Urinary bladder (tissue), 4 donors: ENCODE measurements around the gene SLC35B4. TPM values are rescaled to one million over a fixed set of nuclear protein-coding genes. Genes with fewer than 3 reads are reported as not detected.

Experiments used
- DNase-seq: peaks from one replicate; pipeline ENCODE4 v3.0.0-alpha.2; 2015; ENCODE audit errors: extremely low spot score
- H3K27ac ChIP-seq: one replicate; pipeline ENCODE4 v1.5.1; 2013; ENCODE audit warnings: low read depth, mild to moderate bottlenecking, moderate library complexity
- H3K36me3 ChIP-seq: one replicate; pipeline ENCODE4 v1.6.1; 2013; ENCODE audit warnings: mild to moderate bottlenecking, moderate library complexity; ENCODE audit not compliant: insufficient read depth
- H3K4me1 ChIP-seq: one replicate; pipeline ENCODE4 v1.6.1; 2013; ENCODE audit warnings: mild to moderate bottlenecking, moderate library complexity; ENCODE audit not compliant: insufficient read depth
- H3K4me3 ChIP-seq: one replicate; pipeline ENCODE4 v1.5.1; 2013; ENCODE audit warnings: low read depth, low read length
- WGBS: extraction: QIAGEN DNeasy Blood & Tissue Kit; methylation state at CpG from one replicate; pipeline ENCODE4 v1.1.7; 2013; 5-methylcytosine and 5-hydroxymethylcytosine counted together
- polyA plus RNA-seq: library from polyadenylated mRNA; stranded (reverse); fragments of 200-250 nt; gene quantifications from one replicate; pipeline ENCODE4 v1.2.3, GENCODE V29; 2013
- total RNA-seq: library from RNA; depleted of rRNA; stranded (reverse); fragments of >200 nt; gene quantifications from one replicate; pipeline ENCODE4 v1.2.3, GENCODE V29; 2014
- donor health status: healthy with polysubstance abuse.
- donor health status: healthy.

SLC35B4 gene
- total and polyA plus RNA-seq, 2 donors, result 6.1 to 16.6 TPM

DNA sequence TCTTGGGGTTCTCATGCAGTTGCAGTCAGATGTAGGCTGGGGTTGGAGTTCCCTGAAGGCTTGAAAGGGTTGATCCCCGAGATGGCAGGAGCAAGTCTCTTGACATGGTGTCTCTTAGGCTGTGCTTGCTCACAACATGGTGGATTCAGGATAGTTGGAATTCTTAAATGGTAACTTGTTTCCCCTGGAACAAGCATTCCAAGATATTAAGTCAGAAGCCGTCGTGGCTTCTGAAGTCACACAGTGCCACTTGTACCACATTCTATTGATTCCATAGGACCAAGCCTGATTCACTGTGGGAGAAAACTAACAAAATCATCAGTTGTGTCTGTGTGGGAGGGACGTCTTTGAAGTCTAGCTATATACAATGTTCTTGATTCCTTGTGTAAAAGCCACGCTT lies 3.5 kb upstream of the SLC35B4 start:
- no peak for DNase-seq
- WGBS, result 78% methylated on average over 5 of the region's 5 CpGs
- Histone ChIP-seq H3K4me3 (no peak overlapping the region), H3K4me1 (no peaks in the 10 kb centered on the region), H3K27ac (no peak overlapping the region), H3K36me3 (no peaks in the 10 kb centered on the region)

DNA sequence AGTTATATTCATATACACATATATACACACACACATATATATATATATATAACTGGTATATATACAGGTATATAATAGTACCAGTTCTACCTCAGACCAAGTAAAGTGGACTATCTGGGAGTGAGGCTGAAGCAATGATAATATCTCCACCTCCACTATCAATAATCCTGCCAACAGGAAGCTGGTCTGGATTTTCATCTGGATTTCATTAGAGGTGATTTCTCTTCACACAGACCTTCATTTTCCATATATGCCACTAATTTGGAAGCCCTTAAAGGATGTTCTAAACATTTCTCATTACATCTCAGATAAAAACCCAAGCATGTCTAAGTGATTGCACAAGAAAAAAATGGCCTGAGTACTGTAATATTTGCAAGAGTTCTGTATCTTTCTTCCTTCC lies 1.7 kb upstream of the SLC35B4 start:
- Histone ChIP-seq H3K36me3 (no peaks in the 10 kb centered on the region), H3K4me1 (no peaks in the 10 kb centered on the region), H3K27ac (no peak overlapping the region), H3K4me3 (no peak overlapping the region)
- no peak for DNase-seq

DNA sequence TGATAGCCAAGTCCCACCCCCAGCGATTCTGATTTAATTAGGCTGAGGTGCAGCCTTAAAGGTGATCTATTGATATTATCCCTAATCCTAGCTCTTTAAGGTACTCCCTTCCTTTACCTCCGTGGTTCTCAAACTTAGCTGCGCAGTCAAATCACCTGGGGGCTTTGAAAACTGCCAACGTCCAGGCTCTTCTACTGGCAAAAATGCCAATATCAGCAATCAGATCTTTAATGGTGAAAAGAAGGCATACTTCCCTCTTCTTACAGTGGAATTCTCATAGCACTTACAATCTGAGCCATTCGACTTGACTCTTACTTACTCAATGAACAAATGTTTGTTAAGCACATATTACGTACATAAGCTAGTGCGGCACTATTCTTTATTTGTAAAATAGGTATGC lies 704 bp upstream of the SLC35B4 start:
- Histone ChIP-seq H3K27ac (no peak overlapping the region), H3K4me1 (no peaks in the 10 kb centered on the region), H3K4me3 (no peak overlapping the region), H3K36me3 (no peaks in the 10 kb centered on the region)
- DNase-seq, result no peak
- WGBS, result 68% methylated on average over 7 of the region's 7 CpGs

DNA sequence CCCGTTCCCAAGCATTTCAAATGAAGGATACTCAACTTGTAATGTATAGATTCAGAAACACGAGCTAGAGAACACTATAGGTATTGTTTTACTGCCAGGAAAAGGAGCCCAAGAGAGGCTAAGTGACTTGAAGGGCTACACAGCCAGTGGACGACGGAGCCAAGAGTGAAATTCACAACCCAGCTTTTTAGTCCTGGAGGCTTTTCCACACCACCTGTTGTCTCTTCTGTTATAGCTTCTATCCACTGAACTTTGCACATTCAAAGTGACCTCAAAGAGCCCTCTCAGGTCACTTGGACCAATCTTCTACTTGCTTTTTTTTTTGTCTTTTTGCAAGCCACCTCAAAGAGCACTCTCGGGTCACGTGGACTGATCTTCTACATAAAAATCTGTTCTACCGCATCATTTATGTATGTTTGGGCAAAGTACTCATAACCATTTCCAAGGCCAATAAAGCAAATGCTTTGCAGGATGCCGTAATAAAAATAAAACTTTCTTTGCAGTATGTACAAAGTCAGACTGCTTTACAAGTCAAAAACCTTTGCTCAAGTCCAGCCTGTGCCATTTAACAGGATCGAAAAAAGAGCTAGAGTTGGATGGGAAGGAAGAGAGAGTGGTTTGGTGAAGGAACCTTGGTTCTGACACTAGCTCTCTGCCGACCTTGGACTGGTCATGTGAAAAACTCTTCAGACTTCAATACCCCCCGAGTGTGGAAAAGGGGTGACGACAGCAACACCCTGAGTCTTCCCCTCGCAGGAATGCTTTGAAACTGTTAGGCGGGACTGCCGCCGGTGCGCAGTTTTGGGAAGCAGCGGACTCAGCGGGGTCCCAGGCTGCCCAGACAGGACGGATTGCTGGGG lies 821 bp downstream of the SLC35B4 start:
- WGBS, result 20% methylated on average over 20 of the region's 20 CpGs
- H3K4me1 ChIP-seq, result no peaks in the 10 kb centered on the region
- DNase-seq, result no peak
- no peaks in the 10 kb centered on the region for H3K36me3 ChIP-seq
- peak overlapping the region; percentile 18 for H3K27ac ChIP-seq
- H3K4me3 ChIP-seq, result peak overlapping the region; percentile 82

DNA sequence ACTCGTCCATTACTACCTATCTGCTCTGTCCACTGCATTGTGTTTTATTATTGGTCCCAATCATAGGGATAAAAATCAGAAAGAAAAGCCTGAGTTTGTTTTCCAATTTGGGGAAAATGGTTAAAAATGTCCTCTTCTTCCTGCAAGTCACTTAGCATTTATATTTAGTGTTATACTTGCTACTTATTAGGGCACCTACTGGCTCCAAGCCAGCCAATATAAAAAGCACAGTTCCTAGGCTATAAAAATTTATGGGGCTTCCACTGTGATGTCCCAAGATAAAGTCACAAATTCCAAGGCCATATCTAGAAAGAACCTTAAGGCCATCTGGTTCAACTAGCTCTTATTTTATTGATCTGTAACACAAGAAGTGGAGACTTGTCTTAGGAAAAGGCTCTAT lies 3.2 kb downstream of the SLC35B4 start:
- DNase-seq, result no peak

DNA sequence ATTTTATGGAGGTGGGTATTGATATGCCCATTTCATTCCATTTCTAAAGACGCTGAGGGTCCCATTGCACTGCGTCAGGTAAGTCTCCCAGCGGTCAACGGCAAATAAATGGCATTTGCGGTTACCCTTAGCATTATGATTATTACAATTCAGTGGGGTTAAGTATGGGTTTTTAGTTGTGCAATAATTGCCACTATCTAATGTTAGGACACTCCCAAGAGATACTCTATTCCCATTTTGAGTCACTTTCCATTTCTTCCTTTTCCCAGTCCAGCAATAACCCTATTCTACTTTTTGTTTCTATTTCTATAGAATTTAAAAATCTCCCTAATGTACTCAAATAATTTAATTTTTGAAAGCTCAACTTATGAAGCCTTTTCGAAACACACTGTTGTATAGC lies 4.0 kb downstream of the SLC35B4 start:
- H3K27ac ChIP-seq, result no peak overlapping the region
- peaks cover 1% of the 10 kb centered on the region for H3K36me3 ChIP-seq
- WGBS, result 90% methylated on average over 6 of the region's 6 CpGs
- no peak overlapping the region for H3K4me3 ChIP-seq
- H3K4me1 ChIP-seq, result no peaks in the 10 kb centered on the region
- DNase-seq, result no peak

More for the DNA sequence above, 3.2 kb downstream of the SLC35B4 start:
- Histone ChIP-seq H3K36me3 (peaks cover 1% of the 10 kb centered on the region), H3K4me3 (no peak overlapping the region), H3K27ac (no peak overlapping the region), H3K4me1 (no peaks in the 10 kb centered on the region)
- 84% methylated on average over 1 of the region's 1 CpG for WGBS

DNA sequence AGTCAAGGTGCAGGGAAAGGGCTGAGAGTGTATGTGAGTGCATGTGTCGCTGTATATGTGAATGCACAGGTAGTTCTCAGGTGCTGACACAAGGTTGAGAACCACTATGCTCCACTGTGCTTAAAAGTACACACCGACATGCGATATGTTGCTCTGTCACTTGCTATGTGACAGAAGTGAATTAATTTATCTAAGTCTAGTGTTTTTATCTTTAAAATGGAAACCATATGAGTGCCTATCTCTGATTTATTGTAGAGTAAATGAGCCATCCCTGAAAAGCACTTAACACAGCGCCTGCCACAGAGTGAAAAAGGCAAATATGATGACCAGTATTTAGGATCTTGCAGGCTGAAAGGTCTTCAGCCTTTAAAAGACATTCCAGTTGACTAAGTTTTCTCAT lies 4.9 kb downstream of the SLC35B4 start:
- Histone ChIP-seq H3K27ac (no peak overlapping the region), H3K36me3 (peaks cover 1% of the 10 kb centered on the region), H3K4me1 (no peaks in the 10 kb centered on the region), H3K4me3 (no peak overlapping the region)
- DNase-seq, result no peak
- WGBS, result 88% methylated on average over 4 of the region's 4 CpGs

DNA sequence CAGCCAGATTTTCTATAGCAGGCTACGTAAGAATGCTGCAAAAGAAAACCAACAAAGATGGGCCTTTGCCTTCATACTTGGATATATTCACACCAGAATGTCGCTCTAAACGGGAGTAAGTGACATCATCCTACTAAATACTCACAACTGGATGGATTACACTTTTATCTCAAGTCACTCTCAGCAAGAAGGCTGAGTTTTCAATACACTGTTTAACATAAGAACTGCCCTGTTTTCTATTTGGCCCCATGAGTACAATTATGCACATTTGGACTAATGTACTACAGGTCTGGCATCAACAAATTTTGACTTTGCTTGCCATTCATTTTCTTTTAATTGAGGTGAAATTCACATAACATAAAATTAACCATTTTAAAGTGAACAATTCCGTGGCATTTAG lies 8.2 kb downstream of the SLC35B4 start:
- 90% methylated on average over 4 of the region's 4 CpGs for WGBS
- DNase-seq, result no peak
- Histone ChIP-seq H3K4me3 (no peak overlapping the region), H3K36me3 (peaks cover 10% of the 10 kb centered on the region), H3K4me1 (no peaks in the 10 kb centered on the region), H3K27ac (no peak overlapping the region)

DNA sequence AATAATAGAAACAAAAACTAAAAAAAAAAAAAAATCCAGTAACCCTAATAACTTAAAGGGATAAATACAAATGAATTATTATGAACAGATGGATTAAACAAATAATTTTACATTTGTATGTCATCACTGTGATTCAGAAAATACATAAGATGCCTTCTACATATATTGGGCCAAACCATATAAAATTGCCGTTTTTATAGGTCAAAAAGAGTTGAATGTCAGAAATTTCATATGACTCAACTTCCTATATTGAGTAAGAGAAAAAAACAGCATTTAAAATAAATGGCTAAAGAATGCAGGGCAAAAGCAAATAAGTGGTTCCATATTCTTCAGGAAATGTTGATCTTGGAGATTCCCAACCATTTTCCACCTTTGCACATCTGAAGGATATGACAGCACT lies 9.4 kb downstream of the SLC35B4 start:
- Histone ChIP-seq H3K27ac (no peak overlapping the region), H3K36me3 (peaks cover 10% of the 10 kb centered on the region), H3K4me3 (no peak overlapping the region), H3K4me1 (no peaks in the 10 kb centered on the region)
- no peak for DNase-seq
- whole genome bisulfite sequencing, result 78% methylated on average over 1 of the region's 1 CpG

DNA sequence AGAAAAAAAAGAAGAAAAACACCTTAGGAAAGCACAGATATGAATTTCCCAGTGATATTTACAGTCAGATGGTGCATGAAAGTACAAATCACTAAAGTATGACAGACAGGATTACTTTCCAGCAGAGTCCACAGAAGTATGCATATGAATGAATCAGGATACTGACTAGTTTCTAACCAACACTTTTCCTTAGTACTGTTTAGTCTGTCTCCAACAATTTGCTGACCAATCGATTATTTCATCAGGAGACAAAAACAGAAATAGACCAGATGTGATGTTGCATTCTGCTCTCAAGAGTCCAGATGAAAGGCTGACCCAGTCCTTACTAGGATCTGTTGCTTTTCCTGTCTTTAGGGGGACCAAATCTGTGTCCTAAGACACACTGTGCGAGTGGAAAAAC lies 14.6 kb downstream of the SLC35B4 start:
- H3K27ac ChIP-seq, result no peak overlapping the region
- WGBS, result 67% methylated on average over 2 of the region's 2 CpGs
- peaks cover 9% of the 10 kb centered on the region for H3K36me3 ChIP-seq
- H3K4me1 ChIP-seq, result no peaks in the 10 kb centered on the region
- no peak overlapping the region for H3K4me3 ChIP-seq
- DNase-seq, result no peak

DNA sequence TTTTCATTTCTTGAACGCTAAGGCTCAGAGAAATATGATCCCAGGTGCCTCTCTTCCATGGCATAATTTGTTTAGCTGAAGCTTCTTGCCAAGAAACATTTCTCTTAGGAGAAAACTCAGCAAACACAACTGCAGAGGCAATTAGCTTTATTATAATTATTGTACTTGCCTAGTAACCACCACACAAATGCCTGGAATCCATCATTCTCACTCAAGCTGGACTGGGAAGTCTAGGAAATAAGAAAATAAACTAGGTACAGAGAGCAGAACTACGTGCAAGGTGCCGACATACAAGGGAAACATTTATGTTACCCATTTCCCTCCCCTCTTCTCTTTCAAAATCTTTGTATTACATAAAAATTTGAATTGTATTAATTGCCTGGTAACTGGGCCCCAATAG lies 15.1 kb downstream of the SLC35B4 start:
- no peak for DNase-seq
- Histone ChIP-seq H3K36me3 (peaks cover 9% of the 10 kb centered on the region), H3K4me1 (no peaks in the 10 kb centered on the region), H3K27ac (no peak overlapping the region), H3K4me3 (no peak overlapping the region)
- 63% methylated on average over 3 of the region's 3 CpGs for WGBS

DNA sequence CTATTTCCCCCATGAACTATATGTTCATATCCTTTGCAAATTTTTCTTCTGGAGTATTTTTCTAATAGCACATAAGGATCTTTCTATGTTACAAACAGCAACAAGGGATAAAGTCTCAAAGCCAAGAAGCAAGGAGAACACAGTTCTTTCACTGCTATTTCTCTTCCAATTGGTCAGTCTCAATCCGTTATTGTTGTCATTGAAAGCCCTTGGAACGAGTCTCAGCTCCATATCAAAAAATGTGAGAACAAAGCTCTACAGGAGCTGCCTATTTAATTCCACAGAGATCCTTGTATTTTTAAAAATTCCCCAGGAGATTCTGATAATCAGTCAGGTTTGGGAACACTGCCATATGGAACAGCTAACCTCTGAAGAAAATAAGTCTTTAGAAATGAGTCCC lies 15.7 kb downstream of the SLC35B4 start:
- DNase-seq, result no peak
- peaks cover 9% of the 10 kb centered on the region for H3K36me3 ChIP-seq
- WGBS, result 54% methylated on average over 2 of the region's 2 CpGs
- H3K4me1 ChIP-seq, result no peaks in the 10 kb centered on the region
- no peak overlapping the region for H3K4me3 ChIP-seq
- no peak overlapping the region for H3K27ac ChIP-seq

DNA sequence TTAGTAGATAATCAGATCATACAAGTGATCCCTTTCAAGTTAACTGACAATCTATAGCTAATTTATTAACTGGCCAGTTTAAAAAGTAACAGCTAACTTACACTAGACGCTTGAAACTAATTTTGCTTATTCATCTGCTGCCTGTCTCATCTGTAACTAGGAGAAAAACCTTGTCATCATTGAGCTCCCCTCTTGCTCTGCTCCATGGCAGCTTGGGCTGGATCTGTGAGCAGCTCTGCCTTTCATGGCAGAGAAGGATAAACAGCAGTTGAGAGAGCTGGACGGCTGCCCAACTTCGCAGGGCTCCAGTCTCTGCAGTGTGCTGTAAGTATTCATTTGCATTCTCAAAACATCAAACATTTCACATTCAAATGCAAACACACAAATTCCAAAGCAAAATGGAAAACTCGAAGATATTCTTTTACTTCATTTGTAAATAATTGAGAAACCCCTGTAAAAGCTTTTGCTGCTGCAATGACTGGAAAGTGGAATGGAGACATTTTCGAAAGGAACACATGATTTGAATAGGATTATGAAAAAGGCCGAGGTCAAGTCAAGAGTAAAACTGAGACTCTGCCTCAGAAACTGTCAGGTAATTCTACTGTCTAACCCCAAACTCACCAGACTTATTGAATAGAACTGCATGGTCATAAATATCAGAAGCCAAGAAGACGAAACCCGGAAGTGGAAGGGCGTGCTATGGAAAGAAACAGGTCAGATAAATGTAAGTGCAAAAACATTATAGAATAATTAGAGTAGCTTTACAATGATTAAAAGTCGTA lies 17.6 kb downstream of the SLC35B4 start:
- 42% methylated on average over 10 of the region's 10 CpGs for WGBS
- DNase-seq, result no peak
- Histone ChIP-seq H3K36me3 (peaks cover 5% of the 10 kb centered on the region), H3K27ac (no peak overlapping the region), H3K4me1 (no peaks in the 10 kb centered on the region), H3K4me3 (no peak overlapping the region)

DNA sequence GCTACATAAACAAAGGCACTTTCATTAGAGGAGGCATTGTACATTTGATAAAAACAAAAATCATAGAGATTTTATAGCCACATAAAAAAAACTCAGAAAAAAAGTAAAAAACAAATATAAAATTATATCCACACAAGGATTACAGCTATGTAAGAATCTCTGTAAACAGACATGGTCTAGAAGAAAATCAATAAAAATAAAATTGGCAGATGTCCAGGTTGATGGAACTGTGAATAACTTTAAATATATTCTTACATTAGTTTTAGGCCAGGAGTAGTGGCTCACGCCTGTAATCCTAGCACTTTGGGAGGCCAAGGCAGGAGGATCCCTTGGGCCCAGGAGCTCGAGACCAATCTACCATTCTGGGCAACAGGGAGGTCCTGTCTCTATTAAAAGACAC lies 19.2 kb downstream of the SLC35B4 start:
- no peak overlapping the region for H3K4me3 ChIP-seq
- WGBS, result 97% methylated on average over 2 of the region's 2 CpGs
- H3K36me3 ChIP-seq, result no peaks in the 10 kb centered on the region
- H3K27ac ChIP-seq, result no peak overlapping the region
- DNase-seq, result no peak
- no peaks in the 10 kb centered on the region for H3K4me1 ChIP-seq
